Panc1 (cell line): ENCODE data around the gene KIF12.

Experiments used
- CTCF ChIP-seq: fragments of 450-650 bp; IDR thresholded peaks from 2 replicates; pipeline ENCODE4 v1.5.1; 2017; ENCODE audit warnings: mild to moderate bottlenecking
- POLR2AphosphoS5 ChIP-seq: IDR thresholded peaks from 2 replicates; pipeline ENCODE4 v1.6.1; 2012; ENCODE audit warnings: mild to moderate bottlenecking, low read depth, low read length, moderate library complexity

GRCh38 chr9:114058688-114059046 is 40.4 kb downstream of the KIF12 start:
- TF ChIP-seq CTCF, result no peak
- TF ChIP-seq POLR2AphosphoS5, result no peak
